Measurements from ENCODE around the gene RTTN. TPM values are rescaled to one million over a fixed set of nuclear protein-coding genes. Genes with fewer than 3 reads are reported as not detected.
"Not testable (repeated sequence)": the region's sequence is repeated elsewhere in the genome, so short reads cannot be mapped to it uniquely, and the experiment has no call there.

Gene RTTN
- total RNA-seq, 1 experiment from 2014 or later: 26.3 TPM

DNA sequence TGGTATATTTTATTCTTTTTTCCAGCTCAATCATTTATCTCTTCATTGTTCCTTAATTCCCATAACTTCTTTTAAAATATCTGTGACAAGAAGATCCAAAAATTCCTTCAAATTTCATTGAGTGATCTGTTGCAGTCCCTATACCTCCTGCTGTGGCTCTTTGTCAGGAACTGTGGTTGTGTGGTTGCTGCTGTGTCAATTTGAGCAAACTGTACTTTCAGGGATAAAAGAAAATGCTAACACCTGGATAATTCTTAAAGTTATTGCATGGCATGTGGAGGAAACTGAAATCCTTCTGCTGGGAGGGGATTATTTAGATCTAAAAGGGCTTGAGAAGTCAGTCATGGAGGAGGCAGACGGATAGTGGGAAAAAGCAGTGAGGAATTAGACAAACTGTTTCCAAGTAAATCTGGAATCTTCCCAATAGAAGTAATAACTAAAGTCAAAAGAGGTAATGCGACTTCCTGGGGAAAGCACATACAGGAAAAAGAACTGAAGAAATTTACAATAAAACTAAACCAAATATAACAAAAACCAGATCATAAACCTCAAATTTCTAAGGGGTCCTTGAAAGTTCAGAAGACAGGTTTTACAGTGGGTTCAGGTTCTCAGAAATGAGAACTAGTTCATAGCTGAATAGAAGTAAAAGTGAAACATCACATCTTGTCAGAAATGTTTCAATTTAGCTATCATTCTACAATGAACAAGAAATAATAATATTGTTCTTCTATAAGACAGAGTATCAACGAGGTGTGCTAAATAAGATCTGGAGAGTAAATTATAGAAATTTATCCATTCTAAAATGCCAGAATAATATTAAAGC, 224.3 kb downstream of the RTTN start:
- Histone ChIP-seq H3K27me3 (replicated peaks) (no peaks in the 10 kb centered on the region), H3K27ac (no peak overlapping the region), H3K36me3 (0 out of 2 replicates have a peak, but pooled peaks cover 3% of the 10 kb centered on the region), H3K4me3 (no peak overlapping the region), H3K9me3 (replicated peaks) (no peaks in the 10 kb centered on the region), H3K4me1 (replicated peaks) (no peaks in the 10 kb centered on the region)
- DNase-seq (ENCODE audit: low read depth in 1 of 2, low spot score in 2 of 2): no peak

DNA sequence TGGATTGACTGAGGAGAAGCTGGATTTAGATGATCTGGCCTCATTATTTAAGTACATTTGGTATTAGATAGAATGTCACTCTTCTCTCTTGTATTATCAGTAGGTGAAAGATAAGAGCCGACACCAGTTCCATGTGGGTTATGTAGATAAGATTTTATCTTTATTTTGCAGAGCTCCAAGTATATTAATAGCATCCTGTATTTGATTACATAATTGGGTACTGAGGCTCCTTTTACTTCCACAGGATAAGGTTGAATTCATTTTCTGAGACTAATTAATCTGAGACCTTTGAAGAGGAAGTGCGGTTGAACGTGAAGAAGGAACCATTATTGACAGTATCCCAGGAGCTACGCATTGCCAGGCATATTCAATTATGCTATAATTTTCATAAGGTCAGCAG, 225.0 kb downstream of the RTTN start:
- Histone ChIP-seq H3K4me3 (no peak overlapping the region), H3K27ac (no peak overlapping the region), H3K4me1 (replicated peaks) (no peaks in the 10 kb centered on the region), H3K9me3 (replicated peaks) (no peaks in the 10 kb centered on the region), H3K27me3 (replicated peaks) (no peaks in the 10 kb centered on the region), H3K36me3 (0 out of 2 replicates have a peak, but pooled peaks cover 3% of the 10 kb centered on the region)
- DNase-seq (ENCODE audit: low read depth in 1 of 2, low spot score in 2 of 2): no peak

DNA sequence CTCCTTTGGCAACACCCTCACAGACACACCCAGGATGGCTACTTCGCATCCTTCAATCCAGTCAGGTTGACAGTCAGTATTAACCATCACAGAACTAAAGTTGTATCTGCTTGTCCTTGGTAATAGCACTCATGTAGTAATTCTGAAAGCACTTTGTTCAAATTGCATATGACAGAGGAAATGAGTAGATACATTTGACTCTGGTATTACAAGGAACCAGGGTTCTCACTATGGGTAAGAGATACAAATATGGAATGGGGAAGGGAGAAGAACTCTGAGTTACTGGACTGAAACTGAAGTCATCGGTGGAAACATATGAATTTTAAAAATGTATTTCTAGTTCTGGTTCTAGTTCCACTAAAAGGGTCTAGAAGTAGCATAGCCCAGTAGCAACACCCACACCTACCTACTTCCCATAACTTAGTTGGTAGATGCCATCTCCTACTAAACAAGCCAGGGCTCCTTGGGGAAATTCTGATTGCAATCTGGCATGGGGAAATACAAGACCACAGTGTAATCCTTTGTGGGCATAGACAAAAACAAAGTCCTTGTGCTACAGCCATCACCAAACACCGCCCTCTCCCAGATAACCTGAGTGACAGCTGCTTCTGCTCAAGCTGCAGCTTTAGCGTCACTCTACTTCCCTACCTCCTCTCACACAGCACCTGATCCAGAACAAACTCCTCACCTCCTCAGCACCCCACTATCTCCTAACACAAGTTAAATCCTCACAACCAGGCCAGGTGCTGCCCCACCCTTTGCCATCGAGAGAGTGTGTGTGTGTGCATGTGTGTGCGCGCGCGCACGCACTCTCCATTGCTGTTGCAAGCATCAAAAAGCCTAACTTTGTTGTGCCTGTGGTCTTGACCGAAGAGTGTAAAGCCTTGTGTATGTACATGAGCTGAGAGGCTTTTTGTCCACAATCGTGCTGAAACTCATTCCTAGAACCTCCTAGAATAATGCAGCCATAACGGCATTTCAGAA, 226.5 kb downstream of the RTTN start:
- Histone ChIP-seq H3K9me3 (replicated peaks) (no peaks in the 10 kb centered on the region), H3K27ac (no peak overlapping the region), H3K4me1 (replicated peaks) (no peaks in the 10 kb centered on the region), H3K4me3 (no peak overlapping the region), H3K36me3 (0 out of 2 replicates have a peak, but pooled peaks cover 3% of the 10 kb centered on the region), H3K27me3 (replicated peaks) (no peaks in the 10 kb centered on the region)
- DNase-seq (ENCODE audit: low read depth in 1 of 2, low spot score in 2 of 2): no peak

DNA sequence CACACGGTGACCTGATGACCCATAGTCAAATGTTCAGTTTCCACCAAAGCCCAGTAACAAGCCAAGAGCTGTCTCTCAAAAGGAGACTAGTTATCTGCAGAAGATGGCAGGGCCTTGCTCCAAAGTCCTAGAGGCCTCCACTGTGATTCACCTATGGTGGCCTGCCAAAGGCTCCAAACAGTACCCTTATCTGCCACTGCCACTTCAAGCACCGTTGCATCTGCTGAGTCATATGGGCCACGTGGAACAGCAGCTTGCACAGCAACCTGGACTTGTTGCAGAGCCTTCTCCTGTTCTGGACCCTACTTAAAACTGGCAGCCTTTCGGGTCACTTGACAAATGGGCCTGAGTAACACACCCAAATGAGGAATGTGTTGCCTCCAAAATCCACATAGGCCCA, 230.2 kb downstream of the RTTN start:
- H3K27ac ChIP-seq; H3K27me3 ChIP-seq (replicated peaks); H3K4me1 ChIP-seq (replicated peaks); H3K4me3 ChIP-seq; H3K36me3 ChIP-seq; H3K9me3 ChIP-seq (replicated peaks); DNase-seq (ENCODE audit: low read depth in 1 of 2, low spot score in 2 of 2): not testable (repeated sequence)

DNA sequence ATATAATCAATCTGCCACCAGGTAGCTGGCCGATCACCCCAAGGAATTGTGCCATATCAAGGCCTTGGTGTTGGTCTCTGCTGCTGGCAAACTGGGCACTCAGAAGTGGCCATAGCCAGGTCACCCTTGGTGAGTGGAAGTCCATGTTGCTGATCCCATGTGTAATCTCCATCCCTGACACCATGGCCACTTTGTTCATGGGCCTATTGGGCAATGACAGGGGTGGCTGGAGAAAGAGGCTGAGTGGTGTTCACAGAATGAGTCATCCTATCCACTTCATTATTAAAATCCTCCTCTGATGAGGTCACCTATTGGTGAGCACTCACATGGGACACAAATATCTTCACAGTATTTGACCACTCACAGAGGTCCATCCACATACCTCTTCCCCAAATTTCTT, 231.1 kb downstream of the RTTN start:
- no peak for DNase-seq (ENCODE audit: low read depth in 1 of 2, low spot score in 2 of 2)
- H3K36me3 ChIP-seq: 0 out of 2 replicates have a peak, but pooled peaks cover 3% of the 10 kb centered on the region
- no peaks in the 10 kb centered on the region for H3K27me3 ChIP-seq (replicated peaks)
- H3K4me3 ChIP-seq: no peak overlapping the region
- H3K4me1 ChIP-seq (replicated peaks): no peaks in the 10 kb centered on the region
- no peaks in the 10 kb centered on the region for H3K9me3 ChIP-seq (replicated peaks)
- no peak overlapping the region for H3K27ac ChIP-seq

DNA sequence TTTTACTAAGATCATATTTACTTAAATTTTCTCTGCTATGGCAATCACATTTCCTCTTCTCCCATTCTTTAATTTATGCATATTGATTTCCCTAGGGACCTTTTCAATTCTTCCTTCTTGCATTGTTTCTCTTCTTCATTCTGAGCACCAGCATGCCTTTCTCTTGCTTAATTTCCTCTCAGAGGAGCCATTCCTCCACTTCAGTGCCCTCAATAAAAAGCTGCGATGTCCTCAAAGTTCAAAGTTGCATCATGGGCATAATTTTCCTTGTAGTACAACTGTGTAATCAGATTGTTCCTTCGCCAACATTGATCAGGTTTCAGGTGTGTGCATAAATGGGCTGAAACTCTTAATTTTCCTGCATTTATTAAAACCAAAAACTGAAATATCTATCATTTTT, 236.0 kb downstream of the RTTN start:
- no peak overlapping the region for H3K27ac ChIP-seq
- no peaks in the 10 kb centered on the region for H3K9me3 ChIP-seq (replicated peaks)
- no peak overlapping the region for H3K4me3 ChIP-seq
- no peaks in the 10 kb centered on the region for H3K36me3 ChIP-seq
- no peaks in the 10 kb centered on the region for H3K27me3 ChIP-seq (replicated peaks)
- H3K4me1 ChIP-seq (replicated peaks): no peaks in the 10 kb centered on the region
- DNase-seq (ENCODE audit: low read depth in 1 of 2, low spot score in 2 of 2): no peak

DNA sequence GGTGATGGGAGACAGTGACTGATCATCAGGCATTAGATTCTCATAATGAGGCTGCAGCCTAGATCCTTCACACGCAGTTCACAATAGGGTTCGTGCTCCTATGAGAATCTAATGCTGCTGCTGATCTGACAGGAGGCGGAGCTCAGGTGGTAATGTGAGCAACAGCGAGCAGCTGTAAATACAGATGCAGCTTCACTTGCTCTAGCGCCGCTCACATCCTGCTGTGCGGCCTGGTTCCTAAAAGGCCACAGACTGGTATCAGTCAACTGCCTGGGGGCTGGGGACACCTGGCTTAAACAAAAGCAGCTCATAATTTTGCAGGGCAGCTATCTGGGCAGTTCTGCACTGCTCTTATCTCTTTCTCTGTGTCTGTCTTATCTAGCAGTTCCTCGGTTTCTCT, 237.4 kb downstream of the RTTN start:
- no peak overlapping the region for H3K27ac ChIP-seq
- no peaks in the 10 kb centered on the region for H3K36me3 ChIP-seq
- no peak overlapping the region for H3K4me3 ChIP-seq
- no peaks in the 10 kb centered on the region for H3K4me1 ChIP-seq (replicated peaks)
- H3K27me3 ChIP-seq (replicated peaks): no peaks in the 10 kb centered on the region
- H3K9me3 ChIP-seq (replicated peaks): no peaks in the 10 kb centered on the region
- DNase-seq (ENCODE audit: low read depth in 1 of 2, low spot score in 2 of 2): no peak

DNA sequence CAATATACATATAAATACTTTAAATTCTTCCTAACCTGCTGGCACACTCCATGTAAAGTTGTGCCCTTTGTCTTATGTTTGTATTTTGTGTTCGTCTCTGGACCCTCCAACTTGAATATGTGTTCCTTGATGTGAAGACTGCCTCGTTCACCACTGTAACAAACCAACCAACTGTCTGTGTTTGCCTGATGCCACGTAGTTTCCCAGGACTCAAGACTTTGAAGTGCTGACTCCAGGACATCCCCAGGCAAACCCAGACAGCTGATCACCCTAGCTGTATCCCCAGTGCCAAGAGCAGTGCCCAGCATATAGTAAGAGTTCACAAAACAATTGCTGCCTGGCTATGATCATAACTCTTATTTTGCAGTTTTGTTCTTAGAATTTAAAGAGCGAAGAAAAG, 242.3 kb downstream of the RTTN start:
- H3K36me3 ChIP-seq: no peaks in the 10 kb centered on the region
- H3K4me3 ChIP-seq: no peak overlapping the region
- no peak overlapping the region for H3K27ac ChIP-seq
- H3K9me3 ChIP-seq (replicated peaks): no peaks in the 10 kb centered on the region
- no peaks in the 10 kb centered on the region for H3K27me3 ChIP-seq (replicated peaks)
- H3K4me1 ChIP-seq (replicated peaks): no peaks in the 10 kb centered on the region
- no peak for DNase-seq (ENCODE audit: low read depth in 1 of 2, low spot score in 2 of 2)

DNA sequence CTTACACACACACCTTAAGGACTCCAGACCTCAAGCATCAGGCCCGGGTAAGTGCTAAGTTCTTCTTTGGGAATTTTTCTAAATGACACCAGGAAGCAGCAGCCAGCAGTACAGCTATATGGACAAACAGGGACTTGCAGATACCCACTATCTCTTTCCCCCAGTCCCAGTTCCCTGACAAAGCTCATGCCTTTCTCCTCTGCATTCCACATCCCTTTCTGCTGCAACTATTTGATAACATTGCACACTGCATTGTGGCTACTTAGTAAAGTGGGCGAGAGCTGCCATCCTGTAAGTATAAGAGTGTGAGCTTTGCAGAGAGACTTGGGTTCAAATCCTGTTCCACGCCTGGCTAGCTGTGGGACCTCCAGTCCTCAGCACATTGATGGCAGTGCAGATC, 243.8 kb downstream of the RTTN start:
- H3K4me1 ChIP-seq (replicated peaks): no peaks in the 10 kb centered on the region
- no peaks in the 10 kb centered on the region for H3K9me3 ChIP-seq (replicated peaks)
- H3K27me3 ChIP-seq (replicated peaks): no peaks in the 10 kb centered on the region
- no peak overlapping the region for H3K4me3 ChIP-seq
- no peaks in the 10 kb centered on the region for H3K36me3 ChIP-seq
- DNase-seq (ENCODE audit: low read depth in 1 of 2, low spot score in 2 of 2): no peak
- H3K27ac ChIP-seq: no peak overlapping the region

DNA sequence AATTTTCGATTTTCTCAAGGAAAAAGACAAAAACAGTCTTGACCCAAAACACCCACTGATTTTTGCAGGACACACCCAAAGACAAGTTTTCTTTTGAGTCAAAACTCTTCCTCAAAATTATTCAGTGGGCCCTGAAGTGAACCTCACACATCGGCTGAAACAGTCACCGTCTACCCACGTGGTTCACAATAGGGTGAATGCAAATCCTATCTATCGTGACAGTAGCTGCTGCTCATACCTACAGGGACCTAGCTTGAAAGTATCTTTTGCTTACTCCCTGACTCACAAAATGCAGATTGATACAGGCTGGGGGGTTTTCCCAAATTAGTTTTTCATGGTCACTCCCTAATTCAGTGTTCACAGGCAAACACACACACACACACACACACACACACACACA, 247.1 kb downstream of the RTTN start:
- H3K4me3 ChIP-seq: no peak overlapping the region
- H3K9me3 ChIP-seq (replicated peaks): no peaks in the 10 kb centered on the region
- H3K27ac ChIP-seq: no peak overlapping the region
- H3K36me3 ChIP-seq: no peaks in the 10 kb centered on the region
- no peak for DNase-seq (ENCODE audit: low read depth in 1 of 2, low spot score in 2 of 2)
- H3K27me3 ChIP-seq (replicated peaks): no peaks in the 10 kb centered on the region
- no peaks in the 10 kb centered on the region for H3K4me1 ChIP-seq (replicated peaks)

DNA sequence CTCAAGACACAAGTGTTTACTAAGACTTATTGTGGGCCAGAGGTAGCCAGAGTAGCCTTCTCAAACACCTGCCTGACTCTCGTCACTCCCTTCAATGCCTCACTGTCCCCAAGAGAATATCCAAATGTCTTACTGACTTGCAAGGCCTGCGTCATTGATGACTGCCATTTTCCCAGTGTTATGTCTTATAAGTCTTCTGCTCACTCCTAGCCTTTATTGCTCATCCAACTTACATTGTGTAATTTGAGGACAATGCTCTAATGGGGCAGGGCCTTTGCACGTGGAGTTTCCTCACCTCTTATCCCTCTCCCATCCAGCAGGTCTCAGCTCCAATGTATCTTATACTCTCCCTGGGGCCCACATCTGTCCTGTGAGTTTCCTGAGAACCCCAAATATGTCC, 247.7 kb downstream of the RTTN start:
- Histone ChIP-seq H3K9me3 (replicated peaks) (no peaks in the 10 kb centered on the region), H3K27ac (no peak overlapping the region), H3K4me1 (replicated peaks) (no peaks in the 10 kb centered on the region), H3K36me3 (no peaks in the 10 kb centered on the region), H3K27me3 (replicated peaks) (no peaks in the 10 kb centered on the region), H3K4me3 (no peak overlapping the region)
- no peak for DNase-seq (ENCODE audit: low read depth in 1 of 2, low spot score in 2 of 2)

DNA sequence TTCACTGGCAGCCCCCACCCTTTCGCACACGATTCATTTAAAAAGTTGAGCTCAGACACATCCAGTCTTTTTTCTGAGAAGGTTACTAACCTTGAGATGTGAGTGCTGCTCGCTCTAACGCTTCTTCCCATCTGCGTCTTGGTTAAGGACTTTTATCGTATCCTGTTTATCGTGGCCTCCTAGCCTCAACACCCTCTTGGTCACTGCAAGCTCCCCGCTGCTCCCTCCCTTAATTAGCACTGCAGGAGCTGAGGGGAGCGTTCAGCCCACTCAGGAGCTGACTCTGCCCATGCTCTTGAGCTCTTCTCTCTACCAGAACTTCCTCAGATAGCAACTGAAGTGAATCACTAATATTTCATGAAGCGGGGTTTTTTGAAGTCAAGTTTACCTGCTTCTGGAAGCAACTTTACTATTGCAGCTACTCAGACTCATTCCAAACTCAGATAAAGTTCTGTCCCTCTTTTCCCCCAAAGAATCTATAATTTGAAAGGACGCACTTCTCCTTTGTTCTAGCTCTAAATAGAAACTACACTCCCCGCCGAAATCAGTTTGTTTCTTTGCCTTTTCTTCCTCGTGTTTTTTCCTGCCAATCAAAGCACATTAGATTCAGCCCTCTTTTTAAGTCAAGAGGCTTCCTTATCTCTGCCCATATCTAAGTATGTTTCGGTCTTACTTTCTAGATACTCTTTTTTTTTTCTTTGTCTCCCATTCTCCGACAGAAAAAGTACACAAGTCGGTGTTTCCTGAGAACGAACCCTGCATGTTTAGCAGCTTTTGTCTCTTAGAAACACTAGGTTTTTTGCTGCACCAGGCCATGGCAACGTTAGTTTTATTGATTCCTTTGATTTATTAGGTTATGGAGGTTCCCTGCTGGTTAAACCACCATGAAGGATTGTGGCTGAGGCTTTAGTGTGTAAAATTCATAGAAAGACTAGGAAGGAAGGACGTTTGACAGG, 248.5 kb downstream of the RTTN start:
- no peaks in the 10 kb centered on the region for H3K36me3 ChIP-seq
- no peak overlapping the region for H3K4me3 ChIP-seq
- DNase-seq (ENCODE audit: low read depth in 1 of 2, low spot score in 2 of 2): no peak
- H3K9me3 ChIP-seq (replicated peaks): no peaks in the 10 kb centered on the region
- no peaks in the 10 kb centered on the region for H3K4me1 ChIP-seq (replicated peaks)
- H3K27ac ChIP-seq: no peak overlapping the region
- no peaks in the 10 kb centered on the region for H3K27me3 ChIP-seq (replicated peaks)

DNA sequence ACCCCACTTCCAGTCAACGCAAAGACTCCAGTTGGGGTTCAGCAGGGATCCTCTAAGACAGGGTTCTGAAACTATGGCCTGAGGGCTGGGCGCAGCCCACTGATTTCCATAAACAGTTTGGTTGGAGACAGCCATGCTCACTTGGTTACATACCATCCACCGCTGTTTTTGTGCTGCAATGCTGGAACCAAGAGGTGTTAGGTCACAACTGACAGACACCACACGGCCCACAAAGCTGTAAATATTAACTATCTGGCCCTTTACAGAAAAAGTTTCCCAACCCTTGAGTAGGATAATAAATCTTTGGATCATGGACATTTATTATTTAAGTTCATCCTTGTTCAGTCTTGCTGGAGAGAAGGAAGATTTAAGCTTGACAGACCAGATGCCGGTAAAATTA, 249.4 kb downstream of the RTTN start:
- Histone ChIP-seq H3K4me3 (no peak overlapping the region), H3K9me3 (replicated peaks) (no peaks in the 10 kb centered on the region), H3K4me1 (replicated peaks) (no peaks in the 10 kb centered on the region), H3K36me3 (no peaks in the 10 kb centered on the region), H3K27ac (no peak overlapping the region), H3K27me3 (replicated peaks) (no peaks in the 10 kb centered on the region)
- no peak for DNase-seq (ENCODE audit: low read depth in 1 of 2, low spot score in 2 of 2)

All from SJSA1 (cell line).